Measurements from ENCODE around the gene TTN.

The TTN gene

DNA sequence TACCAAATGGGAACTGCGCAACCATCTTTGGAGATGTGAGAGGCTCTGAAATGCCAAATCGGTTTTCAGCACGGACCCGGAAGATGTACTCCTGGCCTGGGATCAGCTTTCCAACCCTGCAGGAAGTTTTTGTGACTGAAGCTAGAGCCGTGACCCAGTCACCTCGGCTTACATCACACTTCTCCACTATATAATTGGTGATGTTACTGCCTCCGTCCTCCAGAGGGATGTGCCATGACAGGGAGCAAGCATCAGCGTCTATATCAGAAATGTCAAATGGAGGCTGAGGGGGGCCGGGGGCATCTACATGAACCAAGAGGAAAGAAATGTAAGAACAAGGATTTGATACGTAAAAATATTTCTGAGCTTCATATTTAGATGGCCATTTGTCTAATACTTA is 222.6 kb downstream of the TTN start:
- TF ChIP-seq, protein P1, sequence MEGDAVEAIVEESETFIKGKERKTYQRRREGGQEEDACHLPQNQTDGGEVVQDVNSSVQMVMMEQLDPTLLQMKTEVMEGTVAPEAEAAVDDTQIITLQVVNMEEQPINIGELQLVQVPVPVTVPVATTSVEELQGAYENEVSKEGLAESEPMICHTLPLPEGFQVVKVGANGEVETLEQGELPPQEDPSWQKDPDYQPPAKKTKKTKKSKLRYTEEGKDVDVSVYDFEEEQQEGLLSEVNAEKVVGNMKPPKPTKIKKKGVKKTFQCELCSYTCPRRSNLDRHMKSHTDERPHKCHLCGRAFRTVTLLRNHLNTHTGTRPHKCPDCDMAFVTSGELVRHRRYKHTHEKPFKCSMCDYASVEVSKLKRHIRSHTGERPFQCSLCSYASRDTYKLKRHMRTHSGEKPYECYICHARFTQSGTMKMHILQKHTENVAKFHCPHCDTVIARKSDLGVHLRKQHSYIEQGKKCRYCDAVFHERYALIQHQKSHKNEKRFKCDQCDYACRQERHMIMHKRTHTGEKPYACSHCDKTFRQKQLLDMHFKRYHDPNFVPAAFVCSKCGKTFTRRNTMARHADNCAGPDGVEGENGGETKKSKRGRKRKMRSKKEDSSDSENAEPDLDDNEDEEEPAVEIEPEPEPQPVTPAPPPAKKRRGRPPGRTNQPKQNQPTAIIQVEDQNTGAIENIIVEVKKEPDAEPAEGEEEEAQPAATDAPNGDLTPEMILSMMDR (IDR thresholded peaks at IDR 0.05; ENCODE audit: borderline replicate concordance, insufficient read depth, low read depth, low read length) = no peak
- no peak overlapping the region for H3K4me3 ChIP-seq (ENCODE audit: low read depth, low read length)

DNA sequence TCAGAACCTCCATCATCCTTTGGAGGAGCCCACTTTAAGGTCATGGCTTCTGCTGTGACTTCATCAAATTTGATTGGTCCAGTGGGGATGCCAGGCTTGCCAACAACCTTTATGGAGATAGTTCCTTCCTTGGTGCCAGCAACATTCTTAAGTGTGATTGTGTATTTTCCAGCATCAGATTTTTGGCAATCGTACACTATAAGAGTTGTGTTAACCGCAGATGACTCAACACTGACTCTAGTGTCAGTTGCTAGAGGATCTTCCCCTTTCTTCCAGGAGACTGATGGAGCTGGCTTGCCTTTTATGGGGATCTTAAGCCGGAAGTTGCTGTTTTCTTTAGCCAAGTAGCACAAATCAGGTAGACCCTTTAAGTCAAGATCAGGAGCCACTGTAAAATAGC is 228.2 kb downstream of the TTN start:
- no peak overlapping the region for H3K4me3 ChIP-seq (ENCODE audit: low read depth, low read length)
- TF ChIP-seq, protein P1 (IDR thresholded peaks at IDR 0.05; ENCODE audit: borderline replicate concordance, insufficient read depth, low read depth, low read length) = no peak

DNA sequence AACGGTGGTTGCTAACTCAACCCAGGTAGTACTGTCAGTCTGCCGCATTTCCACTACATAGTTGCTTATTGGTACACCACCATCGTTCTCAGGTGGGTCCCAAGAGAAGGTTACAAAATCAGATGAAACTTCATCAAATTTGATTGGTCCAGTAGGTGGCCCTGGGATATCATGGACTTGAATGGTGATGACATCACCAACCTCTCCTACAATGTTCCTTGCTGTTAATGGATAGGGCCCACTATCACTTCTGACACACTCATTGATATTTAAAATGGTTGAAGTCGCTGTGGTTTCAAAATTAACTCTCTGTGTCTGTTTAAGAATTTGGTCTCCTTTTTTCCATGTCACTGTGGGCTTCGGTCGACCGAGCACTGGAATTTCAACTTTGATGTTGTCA is 232.4 kb downstream of the TTN start:
- H3K4me3 ChIP-seq (ENCODE audit: low read depth, low read length) = no peak overlapping the region
- TF ChIP-seq, protein P1 (IDR thresholded peaks at IDR 0.05; ENCODE audit: borderline replicate concordance, insufficient read depth, low read depth, low read length) = no peak

DNA sequence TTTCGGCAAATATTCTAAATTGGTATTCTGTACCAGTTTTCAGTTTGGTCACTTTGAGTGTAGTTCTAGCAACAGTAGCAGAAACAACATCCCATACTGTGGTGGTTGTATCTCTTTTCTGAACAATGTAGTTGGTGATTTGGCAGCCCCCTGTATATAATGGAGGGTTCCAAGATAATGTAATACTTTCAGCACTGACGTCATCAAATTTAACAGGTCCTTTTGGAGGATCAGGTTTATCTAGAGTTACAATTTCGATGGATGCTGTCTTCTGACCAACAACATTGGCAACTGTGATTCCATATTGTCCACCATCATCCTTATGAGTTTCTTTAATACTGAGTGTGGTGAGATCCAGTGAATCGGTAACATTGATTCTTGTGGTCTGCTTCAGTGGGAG is 239.0 kb downstream of the TTN start:
- TF ChIP-seq, protein P1 (IDR thresholded peaks at IDR 0.05; ENCODE audit: borderline replicate concordance, insufficient read depth, low read depth, low read length) = no peak
- no peak overlapping the region for H3K4me3 ChIP-seq (ENCODE audit: low read depth, low read length)

DNA sequence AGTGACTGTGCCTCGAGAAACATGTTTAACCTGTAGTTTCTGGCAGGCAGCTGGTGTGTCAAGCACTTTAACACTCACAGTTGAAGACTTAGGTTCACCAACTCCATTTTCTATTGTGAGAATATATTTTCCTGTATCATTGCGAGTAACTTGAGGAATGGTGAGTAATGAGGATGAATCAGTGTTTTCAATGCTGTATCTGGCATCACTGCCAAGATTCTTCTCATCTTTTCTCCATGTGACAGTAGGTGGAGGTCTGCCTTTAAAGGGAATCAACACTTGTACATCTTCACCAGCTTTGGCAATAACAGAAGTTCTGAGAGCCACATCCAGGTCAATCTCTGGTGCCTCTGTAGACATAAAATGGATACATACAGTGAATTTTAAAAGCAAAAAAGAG is 254.2 kb downstream of the TTN start:
- TF ChIP-seq, protein P1 (IDR thresholded peaks at IDR 0.05; ENCODE audit: borderline replicate concordance, insufficient read depth, low read depth, low read length) = no peak

DNA sequence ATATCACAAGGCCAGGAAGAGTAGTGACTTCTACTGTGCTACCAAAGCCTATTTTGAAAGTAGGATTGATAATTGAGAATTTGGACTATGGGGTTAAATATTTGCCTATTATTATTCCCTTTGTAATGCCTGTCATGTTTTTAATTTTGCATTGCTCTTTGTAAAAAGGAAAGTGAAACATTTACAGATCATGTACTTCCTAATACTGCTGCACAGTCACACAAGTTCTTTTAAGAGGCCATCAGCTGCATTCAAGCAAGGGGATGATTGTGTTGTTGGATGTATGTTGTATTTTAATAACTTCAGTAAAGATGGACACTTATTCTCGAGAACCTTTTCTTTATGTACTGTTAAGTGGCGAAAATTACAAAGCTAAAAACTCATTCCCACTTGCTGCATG is 256.9 kb downstream of the TTN start:
- no peak overlapping the region for H3K4me3 ChIP-seq (ENCODE audit: low read depth, low read length)
- TF ChIP-seq, protein P1 (IDR thresholded peaks at IDR 0.05; ENCODE audit: borderline replicate concordance, insufficient read depth, low read depth, low read length) = no peak

More for the DNA sequence above, 254.2 kb downstream of the TTN start:
- no peak overlapping the region for H3K4me3 ChIP-seq (ENCODE audit: low read depth, low read length)

DNA sequence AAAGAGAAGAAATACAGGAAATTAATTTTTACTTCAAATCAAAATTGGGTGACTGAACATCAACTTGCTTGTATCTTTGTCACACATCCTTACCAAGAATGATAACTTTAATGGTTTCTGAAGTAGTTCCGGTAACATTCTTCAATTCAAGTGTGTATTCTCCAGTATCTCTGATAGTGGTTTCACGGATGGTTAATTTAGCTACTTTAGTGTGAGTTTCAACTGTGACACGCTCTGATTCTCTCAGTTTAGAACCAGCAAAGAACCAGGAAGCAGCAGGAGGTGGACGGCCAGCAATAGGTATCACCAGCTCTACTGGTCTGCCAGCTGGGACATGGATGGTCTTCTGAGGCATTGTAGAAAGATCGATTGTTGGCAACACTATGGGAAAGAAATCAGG is 264.7 kb downstream of the TTN start:
- TF ChIP-seq, protein P1 (IDR thresholded peaks at IDR 0.05; ENCODE audit: borderline replicate concordance, insufficient read depth, low read depth, low read length) = no peak
- H3K4me3 ChIP-seq (ENCODE audit: low read depth, low read length) = no peak overlapping the region

Data from GM12875 (cell line).